Hepatocyte (in vitro differentiated cells): ENCODE data around the gene NEK8.

ENCODE experiments used
- CTCF ChIP-seq: fragments of 200-600 bp; sonication (generic); IDR thresholded peaks from 2 replicates; pipeline ENCODE4 v1.5.1; 2016; ENCODE audit warnings: antibody characterized with exemption, mild to moderate bottlenecking; ENCODE audit not compliant: poor library complexity
- EZH2phosphoT487 ChIP-seq: fragments of 200-600 bp; sonication (generic); IDR thresholded peaks from one replicate; pipeline ENCODE4 v1.6.1; 2018; ENCODE audit warnings: antibody characterized with exemption, mild to moderate bottlenecking, low read depth, moderate library complexity; ENCODE audit not compliant: unreplicated experiment, severe bottlenecking

DNA sequence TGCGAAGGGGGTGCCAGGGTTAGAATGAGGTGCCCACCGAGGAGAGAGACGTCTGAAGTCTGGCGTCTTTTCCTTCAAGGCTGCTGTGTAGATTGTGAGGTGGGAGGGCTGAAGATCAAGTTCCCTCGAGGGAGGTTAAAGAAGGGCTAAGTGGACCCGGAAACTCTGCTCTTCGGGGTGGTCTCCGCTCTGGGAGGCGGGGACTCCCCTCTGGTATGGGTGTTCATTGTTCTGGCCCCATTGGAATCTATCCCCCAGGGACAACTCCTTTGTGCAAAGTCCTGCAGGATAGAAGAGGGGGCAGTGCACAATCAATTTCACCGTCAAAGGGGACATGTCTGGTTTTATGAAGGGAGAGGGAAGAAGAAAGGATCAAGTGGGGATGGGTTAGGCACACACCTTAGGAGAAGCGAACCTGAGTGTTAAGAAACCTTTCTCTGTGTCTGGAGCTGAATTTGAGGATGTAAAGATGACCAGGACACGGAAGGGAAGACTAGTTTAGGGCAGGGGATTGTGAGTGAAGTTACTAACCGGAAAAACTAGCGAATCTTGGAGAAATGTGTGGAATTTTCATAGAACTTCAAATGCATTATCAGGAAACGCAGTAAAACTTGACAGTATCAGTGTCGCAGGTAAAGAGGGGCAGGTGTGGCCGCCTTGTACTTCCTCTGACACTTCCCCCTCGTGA lies 10.1 kb upstream of the NEK8 start:
- TF ChIP-seq CTCF, result no peak
- TF ChIP-seq EZH2phosphoT487, result no peak
